Anterior cingulate cortex (tissue), 58 donors: ENCODE data around the gene P2RY2.
"Not testable (repeated sequence)": the region's sequence is repeated elsewhere in the genome, so short reads cannot be mapped to it uniquely, and the experiment has no call there.

Source experiments
- DNase-seq, 58 donors: peaks; one replicate each; lab custom pipeline; 2025; lab: John Stamatoyannopoulos, UW

The P2RY2 gene

GRCh38 chr11:73186886-73187285 is 31.2 kb upstream of the P2RY2 start:
- no peak for DNase-seq

- DNase-seq = no peak
Measured at GRCh38 chr11:73187854-73188253, 30.2 kb upstream of the P2RY2 start.

GRCh38 chr11:73188301-73188700 is 29.8 kb upstream of the P2RY2 start:
- no peak for DNase-seq

- DNase-seq = peak in 10 of 58 donors; percentile 13 to 40 (median 18)
Measured at GRCh38 chr11:73189315-73189714, 28.8 kb upstream of the P2RY2 start.

- no peak for DNase-seq
Measured at GRCh38 chr11:73189723-73190556, 28.1 kb upstream of the P2RY2 start.

GRCh38 chr11:73190557-73190885 is 27.6 kb upstream of the P2RY2 start:
- DNase-seq = no peak

GRCh38 chr11:73191151-73191550 is 26.9 kb upstream of the P2RY2 start:
- no peak for DNase-seq

- no peak for DNase-seq
Measured at GRCh38 chr11:73192272-73192671, 25.8 kb upstream of the P2RY2 start.

GRCh38 chr11:73193251-73194033 is 24.6 kb upstream of the P2RY2 start:
- no peak for DNase-seq

- DNase-seq = no peak
Measured at GRCh38 chr11:73194034-73194507, 24.0 kb upstream of the P2RY2 start.

- DNase-seq = no peak
Measured at GRCh38 chr11:73194593-73194992, 23.5 kb upstream of the P2RY2 start.

- no peak for DNase-seq
Measured at GRCh38 chr11:73195191-73196007, 22.7 kb upstream of the P2RY2 start.

- no peak for DNase-seq
Measured at GRCh38 chr11:73196576-73196975, 21.5 kb upstream of the P2RY2 start.

GRCh38 chr11:73197348-73197747 is 20.7 kb upstream of the P2RY2 start:
- no peak for DNase-seq

GRCh38 chr11:73197787-73198186 is 20.3 kb upstream of the P2RY2 start:
- not testable (repeated sequence) for DNase-seq

GRCh38 chr11:73198677-73199076 is 19.4 kb upstream of the P2RY2 start:
- DNase-seq = no peak

- no peak for DNase-seq
Measured at GRCh38 chr11:73199446-73199845, 18.6 kb upstream of the P2RY2 start.

- no peak for DNase-seq
Measured at GRCh38 chr11:73200256-73200655, 17.8 kb upstream of the P2RY2 start.

- DNase-seq = peak in 1 of 58 donors; percentile 45
Measured at GRCh38 chr11:73201249-73201648, 16.8 kb upstream of the P2RY2 start.

- DNase-seq = no peak
Measured at GRCh38 chr11:73201888-73202780, 15.9 kb upstream of the P2RY2 start.
